Measurements from ENCODE around the gene PRPH2. TPM values are rescaled to one million over a fixed set of nuclear protein-coding genes. Genes with fewer than 3 reads are reported as not detected.

PRPH2 gene
- total and polyA plus RNA-seq, 10 of the 15 experiments (the other 5 are each of a cell fraction or from before 2014, with no cell fraction given), result 0.08 TPM; not detected in 9

GRCh38 chr6:42715871-42716270, 6.5 kb downstream of the PRPH2 start:
- in situ Hi-C loops (cut with MboI) (no loop called here), intact Hi-C loops (cut with micrococcal nuclease; ENCODE audit: unreplicated experiment) (no loop called here)
- Histone ChIP-seq H3K4me1 (ENCODE audit: control insufficient read depth, insufficient read depth, low read length) (peaks cover 4% of the 10 kb centered on the region; the same call in 1 of the 2 replicates), H3K4me2 (ENCODE audit: control insufficient read depth, insufficient read depth) (no peak overlapping the region), H3K4me3 (no peak overlapping the region), H2AFZ (ENCODE audit: control insufficient read depth, low read depth, low read length) (no peak overlapping the region), H3K79me2 (ENCODE audit: control insufficient read depth, insufficient read depth, low read length) (no peaks in the 10 kb centered on the region), H3K27me3 (replicated peaks in 1 of 2; ENCODE audit: control insufficient read depth in 2 of 2, insufficient read depth in 2 of 2, low read length in 1 of 2) (no peaks in the 10 kb centered on the region; a peak in 1 of 4 replicates), H4K20me1 (ENCODE audit: control insufficient read depth, insufficient read depth) (no peaks in the 10 kb centered on the region), H3K9me3 (replicated peaks; ENCODE audit: control insufficient read depth, insufficient read depth, low read length) (peaks cover 4% of the 10 kb centered on the region; the same call in 1 of the 3 replicates), H3K9ac (ENCODE audit: control insufficient read depth, insufficient read depth, low read length) (no peak overlapping the region), H3K36me3 (ENCODE audit: control insufficient read depth in 2 of 2, insufficient read depth in 2 of 2, low read length in 1 of 2) (no peaks in the 10 kb centered on the region), H3K27ac (ENCODE audit: control insufficient read depth, insufficient read depth) (no peak overlapping the region)
- SMC1A ChIA-PET (ENCODE audit: uncharacterized antibody, unreplicated experiment), result interaction anchor here (0.6 to 1.8 kb wide), 3 partner anchors 10 to 973 kb away, joined by 3 to 9 read pairs (median 5); no protein-coding TSS in a partner anchor
- no TSS peak for BruUV-seq (replicated peaks)
- DNase-seq (ENCODE audit: low read depth, low spot score) (no peak), ATAC-seq (no peak), FAIRE-seq (no peak)
- CTCF ChIA-PET, result interaction anchor here (1.0 kb wide), 1 partner anchor 27 kb away, joined by 3 read pairs; no protein-coding TSS in a partner anchor
- POLR2A ChIA-PET, result no interaction called here
- TF ChIP-seq NRF1 (conservative IDR thresholded peaks at IDR 0.05; ENCODE audit: low read depth, low read length), result no peak
- TF ChIP-seq RAD51 (IDR thresholded peaks at IDR 0.05), result no peak
- no peak for TF ChIP-seq NBN (IDR thresholded peaks at IDR 0.05)
- TF ChIP-seq EP300 (IDR thresholded peaks at IDR 0.05; ENCODE audit: borderline replicate concordance in 1 of 2, control insufficient read depth in 1 of 2, low read depth in 2 of 2, low read length in 2 of 2), result no peak
- TF ChIP-seq ATF3 (IDR thresholded peaks at IDR 0.05; ENCODE audit: borderline replicate concordance, extremely low read depth, low read depth, low read length), result no peak
- no peak for TF ChIP-seq CEBPB (IDR thresholded peaks at IDR 0.05; ENCODE audit: borderline replicate concordance in 1 of 2, low read depth in 2 of 2, low read length in 2 of 2)
- RAD21 ChIA-PET (ENCODE audit: unreplicated experiment), result no interaction called here
- 88% methylated on average over 4 of the region's 4 CpGs for WGBS (ENCODE audit: insufficient coverage, insufficient replicate concordance, low lambda C conversion rate, missing lambda C conversion rate)

Data from GM12878 (cell line).